GM19238 (cell line): Measurements from ENCODE around the gene RAB10.
"Not testable (repeated sequence)": the region's sequence is repeated elsewhere in the genome, so short reads cannot be mapped to it uniquely, and the experiment has no call there.

Experiments used
- DNase-seq: peaks from one replicate; pipeline ENCODE4 v3.0.0; 2011; ENCODE audit warnings: low spot score; ENCODE audit not compliant: insufficient read length

RAB10 gene

GRCh38 chr2:26016012-26016705 is 17.7 kb upstream of the RAB10 start:
- no peak for DNase-seq

- DNase-seq, result not testable (repeated sequence)
These were observed 17.2 kb upstream of the RAB10 start for GRCh38 chr2:26016706-26017045.

- no peak for DNase-seq
These were observed 16.3 kb upstream of the RAB10 start for GRCh38 chr2:26017464-26018183.

GRCh38 chr2:26018184-26019055 is 15.5 kb upstream of the RAB10 start:
- DNase-seq, result no peak

GRCh38 chr2:26020231-26020640 is 13.6 kb upstream of the RAB10 start:
- no peak for DNase-seq

GRCh38 chr2:26024260-26024659 is 9.6 kb upstream of the RAB10 start:
- DNase-seq, result no peak

GRCh38 chr2:26025509-26025908 is 8.4 kb upstream of the RAB10 start:
- DNase-seq, result no peak

- DNase-seq, result not testable (repeated sequence)
These were observed 5.8 kb upstream of the RAB10 start for GRCh38 chr2:26028083-26028482.

GRCh38 chr2:26032586-26033269 is 1.2 kb upstream of the RAB10 start:
- not testable (repeated sequence) for DNase-seq

GRCh38 chr2:26033270-26033817 is 540 bp upstream of the RAB10 start:
- peak; percentile 16 for DNase-seq

- no peak for DNase-seq
These were observed 731 bp downstream of the RAB10 start for GRCh38 chr2:26034637-26034992.

GRCh38 chr2:26035090-26035743 is 1.3 kb downstream of the RAB10 start:
- no peak for DNase-seq

GRCh38 chr2:26039603-26040323 is 5.9 kb downstream of the RAB10 start:
- no peak for DNase-seq

- no peak for DNase-seq
These were observed 9.2 kb downstream of the RAB10 start for GRCh38 chr2:26043109-26043508.

GRCh38 chr2:26043862-26044696 is 10.2 kb downstream of the RAB10 start:
- DNase-seq, result no peak

GRCh38 chr2:26048791-26049190 is 14.9 kb downstream of the RAB10 start:
- DNase-seq, result no peak

- DNase-seq, result no peak
These were observed 15.8 kb downstream of the RAB10 start for GRCh38 chr2:26049641-26050040.

GRCh38 chr2:26052740-26053139 is 18.9 kb downstream of the RAB10 start:
- no peak for DNase-seq
